Parathyroid adenoma (tissue), 2 donors: ENCODE data around the gene LMNA.

Experiments
- H2AFZ ChIP-seq: fragments of 300-600 bp; sonication (generic); one replicate; pipeline ENCODE4 v1.7.0; 2017; ENCODE audit warnings: antibody characterized with exemption, mild to moderate bottlenecking
- H3K27ac ChIP-seq: fragments of 300-600 bp; sonication (generic); one replicate; pipeline ENCODE4 v1.7.0; 2017
- H3K27me3 ChIP-seq: fragments of 300-600 bp; sonication (generic); one replicate; pipeline ENCODE4 v1.7.0; 2017; ENCODE audit warnings: low read length; ENCODE audit not compliant: control insufficient read depth, insufficient read depth
- H3K36me3 ChIP-seq: fragments of 300-600 bp; sonication (generic); one replicate; pipeline ENCODE4 v1.7.0; 2017; ENCODE audit warnings: low read length; ENCODE audit not compliant: control insufficient read depth, insufficient read depth
- H3K4me1 ChIP-seq: fragments of 300-600 bp; sonication (generic); one replicate; pipeline ENCODE4 v1.7.0; 2017; ENCODE audit warnings: control low read depth
- H3K4me2 ChIP-seq: fragments of 300-600 bp; sonication (generic); one replicate; pipeline ENCODE4 v1.7.0; 2017; ENCODE audit warnings: low read length
- H3K4me3 ChIP-seq: fragments of 300-600 bp; sonication (generic); one replicate; pipeline ENCODE4 v1.7.0; 2017; ENCODE audit warnings: low read depth, low read length
- H3K79me2 ChIP-seq: fragments of 300-600 bp; sonication (generic); one replicate; pipeline ENCODE4 v1.7.0; 2017; ENCODE audit warnings: control low read depth
- H3K9ac ChIP-seq: fragments of 300-600 bp; sonication (generic); one replicate; pipeline ENCODE4 v1.7.0; 2017; ENCODE audit warnings: mild to moderate bottlenecking
- H3K9me3 ChIP-seq: fragments of 300-600 bp; sonication (generic); one replicate; pipeline ENCODE4 v1.7.0; 2017; ENCODE audit warnings: low read length; ENCODE audit not compliant: control insufficient read depth
- TF ChIP-seq, protein P1 (sequence below): fragments of 300-600 bp; sonication (generic); IDR thresholded peaks from one replicate; pipeline ENCODE4 v1.7.0; 2017; ENCODE audit warnings: antibody characterized with exemption, mild to moderate bottlenecking
- donor health status: primary hyperparathyroidism.

LMNA gene

DNA sequence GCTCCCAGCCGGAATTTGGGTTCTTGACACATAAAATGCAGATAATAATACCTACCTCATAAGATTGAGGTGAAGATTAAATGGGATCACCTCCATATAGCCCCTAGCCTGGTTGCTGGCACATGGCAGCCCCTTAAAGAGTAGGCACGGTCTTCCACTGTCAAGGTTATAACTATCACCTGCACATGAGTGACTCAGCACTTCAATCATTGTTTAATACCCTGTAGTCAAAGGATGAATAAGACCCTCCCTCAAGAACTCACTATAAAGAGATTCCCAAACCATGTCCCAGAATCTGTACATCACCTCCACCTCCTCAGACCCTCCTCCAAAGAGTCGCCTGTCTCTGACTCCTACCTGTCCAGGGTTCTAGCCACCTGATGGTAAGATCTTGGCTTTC is 6.5 kb upstream of the LMNA start:
- Histone ChIP-seq H3K9me3 (no peaks in the 10 kb centered on the region), H3K27ac (no peak overlapping the region), H3K9ac (no peak overlapping the region), H3K79me2 (no peaks in the 10 kb centered on the region), H3K4me2 (no peak overlapping the region), H2AFZ (no peak overlapping the region), H3K4me3 (no peak overlapping the region), H3K4me1 (peaks cover 25% of the 10 kb centered on the region), H3K27me3 (no peaks in the 10 kb centered on the region), H3K36me3 (no peaks in the 10 kb centered on the region)
- TF ChIP-seq, protein P1, sequence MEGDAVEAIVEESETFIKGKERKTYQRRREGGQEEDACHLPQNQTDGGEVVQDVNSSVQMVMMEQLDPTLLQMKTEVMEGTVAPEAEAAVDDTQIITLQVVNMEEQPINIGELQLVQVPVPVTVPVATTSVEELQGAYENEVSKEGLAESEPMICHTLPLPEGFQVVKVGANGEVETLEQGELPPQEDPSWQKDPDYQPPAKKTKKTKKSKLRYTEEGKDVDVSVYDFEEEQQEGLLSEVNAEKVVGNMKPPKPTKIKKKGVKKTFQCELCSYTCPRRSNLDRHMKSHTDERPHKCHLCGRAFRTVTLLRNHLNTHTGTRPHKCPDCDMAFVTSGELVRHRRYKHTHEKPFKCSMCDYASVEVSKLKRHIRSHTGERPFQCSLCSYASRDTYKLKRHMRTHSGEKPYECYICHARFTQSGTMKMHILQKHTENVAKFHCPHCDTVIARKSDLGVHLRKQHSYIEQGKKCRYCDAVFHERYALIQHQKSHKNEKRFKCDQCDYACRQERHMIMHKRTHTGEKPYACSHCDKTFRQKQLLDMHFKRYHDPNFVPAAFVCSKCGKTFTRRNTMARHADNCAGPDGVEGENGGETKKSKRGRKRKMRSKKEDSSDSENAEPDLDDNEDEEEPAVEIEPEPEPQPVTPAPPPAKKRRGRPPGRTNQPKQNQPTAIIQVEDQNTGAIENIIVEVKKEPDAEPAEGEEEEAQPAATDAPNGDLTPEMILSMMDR: no peak

- Histone ChIP-seq H3K4me2 (no peak overlapping the region), H3K36me3 (no peaks in the 10 kb centered on the region), H3K27ac (no peak overlapping the region), H3K27me3 (no peaks in the 10 kb centered on the region), H3K4me3 (no peak overlapping the region), H3K9ac (no peak overlapping the region), H3K9me3 (no peaks in the 10 kb centered on the region), H2AFZ (no peak overlapping the region), H3K4me1 (peaks cover 23% of the 10 kb centered on the region), H3K79me2 (no peaks in the 10 kb centered on the region)
- TF ChIP-seq, protein P1: no peak
These were observed 5.8 kb upstream of the LMNA start for GRCh38 chr1:156108664-156109241.

DNA sequence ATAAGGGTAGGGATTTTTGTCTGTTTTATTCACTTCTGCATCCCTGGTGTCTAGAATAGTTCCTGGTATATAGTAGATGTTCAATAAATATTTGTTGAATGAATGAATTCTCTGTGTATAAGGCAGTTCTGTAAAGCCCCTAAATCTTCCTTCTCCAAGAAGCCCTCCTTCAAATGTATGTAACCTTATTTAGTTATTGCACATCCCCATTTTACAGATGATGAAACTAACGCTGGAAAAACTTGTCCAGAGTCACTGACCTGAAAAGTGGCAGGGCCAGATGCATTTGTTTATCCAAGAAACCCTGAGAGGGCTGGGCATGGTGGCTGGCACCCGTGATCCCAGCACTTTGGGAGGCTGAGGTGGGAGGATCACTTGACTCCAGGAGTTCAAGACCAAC is 4.3 kb upstream of the LMNA start:
- Histone ChIP-seq H3K79me2 (no peaks in the 10 kb centered on the region), H3K4me1 (peaks cover 14% of the 10 kb centered on the region), H3K27ac (no peak overlapping the region), H3K9ac (no peak overlapping the region), H3K9me3 (no peaks in the 10 kb centered on the region), H3K4me3 (no peak overlapping the region), H3K4me2 (no peak overlapping the region), H2AFZ (no peak overlapping the region), H3K36me3 (no peaks in the 10 kb centered on the region), H3K27me3 (no peaks in the 10 kb centered on the region)
- TF ChIP-seq, protein P1: no peak

DNA sequence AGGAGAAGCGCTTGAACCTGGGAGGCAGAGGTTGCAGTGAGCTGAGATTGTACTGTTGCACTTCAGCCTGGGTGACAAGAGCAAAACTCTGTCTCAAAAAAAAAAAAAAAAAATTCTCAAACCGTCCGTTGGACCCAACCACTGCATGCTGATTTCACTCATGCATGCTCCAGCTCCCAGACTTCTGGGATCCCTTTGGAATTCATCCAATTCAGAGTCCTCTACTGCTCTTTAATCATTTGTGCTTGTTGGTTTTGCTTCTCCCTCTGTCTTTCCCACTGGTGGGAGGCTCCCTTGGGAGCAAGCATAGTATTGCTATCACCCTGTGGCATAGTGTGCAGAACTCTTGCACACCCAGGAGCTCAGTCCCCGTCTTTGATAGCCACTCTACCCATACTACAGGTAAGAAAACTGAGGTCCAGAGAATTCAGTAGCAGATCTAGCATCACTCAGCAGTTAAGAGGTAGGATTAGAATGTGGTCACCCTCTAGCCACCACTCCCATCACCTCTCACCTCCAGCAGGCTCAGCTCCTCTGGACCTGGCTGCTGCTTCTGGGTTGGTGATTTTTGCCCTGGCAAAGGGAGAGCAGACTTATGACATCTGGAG is 3.1 kb upstream of the LMNA start:
- TF ChIP-seq, protein P1: no peak
- Histone ChIP-seq H3K79me2 (peaks cover 4% of the 10 kb centered on the region), H2AFZ (no peak overlapping the region), H3K4me2 (no peak overlapping the region), H3K36me3 (no peaks in the 10 kb centered on the region), H3K27me3 (no peaks in the 10 kb centered on the region), H3K9ac (no peak overlapping the region), H3K9me3 (no peaks in the 10 kb centered on the region), H3K4me3 (no peak overlapping the region), H3K27ac (no peak overlapping the region), H3K4me1 (peaks cover 8% of the 10 kb centered on the region)
